Neural progenitor cell (in vitro differentiated cells): ENCODE measurements around the gene EPB41L4B. TPM values are rescaled to one million over a fixed set of nuclear protein-coding genes. Genes with fewer than 3 reads are reported as not detected.
A peak's percentile ranks its signal among the peaks of the same experiment; 100 is the strongest.

Source experiments
- DNase-seq: peaks from one replicate; pipeline ENCODE4 v3.0.0-alpha.2; 2016; ENCODE audit warnings: low spot score
- H2AFZ ChIP-seq: fragments of 200-600 bp; sonication (generic); replicated peaks from 2 replicates; pipeline ENCODE4 v1.6.1; 2016; ENCODE audit warnings: antibody characterized with exemption
- H3F3A ChIP-seq: fragments of 200-600 bp; sonication (generic); 2 replicates; pipeline ENCODE4 v1.6.1; 2016; ENCODE audit warnings: antibody characterized with exemption, low read depth
- H3K27ac ChIP-seq: fragments of 200-600 bp; sonication (generic); 2 replicates; pipeline ENCODE4 v1.5.1; 2016; ENCODE audit warnings: mild to moderate bottlenecking
- H3K27me3 ChIP-seq: fragments of 200-600 bp; sonication (generic); 2 replicates; pipeline ENCODE4 v1.6.1; 2016; ENCODE audit warnings: mild to moderate bottlenecking, moderate library complexity
- H3K36me3 ChIP-seq: fragments of 200-600 bp; sonication (generic); 2 replicates; pipeline ENCODE4 v1.5.1; 2016
- H3K4me1 ChIP-seq: fragments of 200-600 bp; sonication (generic); 2 replicates; pipeline ENCODE4 v1.6.1; 2016; ENCODE audit warnings: mixed run types
- H3K4me2 ChIP-seq: fragments of 200-600 bp; sonication (generic); 2 replicates; pipeline ENCODE4 v1.6.1; 2016
- H3K4me3 ChIP-seq: fragments of 200-600 bp; sonication (generic); 2 replicates; pipeline ENCODE4 v1.5.1; 2016
- H3K79me2 ChIP-seq: fragments of 200-600 bp; sonication (generic); 2 replicates; pipeline ENCODE4 v1.6.1; 2016; ENCODE audit warnings: low read depth
- H3K9ac ChIP-seq: fragments of 200-600 bp; sonication (generic); 2 replicates; pipeline ENCODE4 v1.6.1; 2016
- H3K9me3 ChIP-seq: fragments of 200-600 bp; sonication (generic); 2 replicates; pipeline ENCODE4 v1.5.1; 2016; ENCODE audit warnings: low read depth
- H4K20me1 ChIP-seq: fragments of 200-600 bp; sonication (generic); 2 replicates; pipeline ENCODE4 v1.6.1; 2016; ENCODE audit warnings: low read depth
- H3K27ac Mint-ChIP-seq: 3 replicates; pipeline ENCODE4 v1.8.0; 2021; ENCODE audit warnings: mixed read lengths
- H3K27me3 Mint-ChIP-seq: 2 replicates; pipeline ENCODE4 v1.8.0; 2022; ENCODE audit warnings: low read depth, mild to moderate bottlenecking, inconsistent platforms, moderate library complexity, mixed read lengths; ENCODE audit not compliant: insufficient read depth
- H3K36me3 Mint-ChIP-seq: 3 replicates; pipeline ENCODE4 v1.8.0; 2021; ENCODE audit warnings: mixed read lengths
- H3K4me1 Mint-ChIP-seq: 3 replicates; pipeline ENCODE4 v1.8.0; 2021; ENCODE audit warnings: mixed read lengths
- H3K4me3 Mint-ChIP-seq: 3 replicates; pipeline ENCODE4 v1.8.0; 2021; ENCODE audit warnings: mild to moderate bottlenecking, moderate library complexity, mixed read lengths
- H3K9me3 Mint-ChIP-seq: 3 replicates; pipeline ENCODE4 v1.8.0; 2020; ENCODE audit warnings: mixed read lengths
- CTCF ChIP-seq: fragments of 200-600 bp; sonication (generic); IDR thresholded peaks from 2 replicates; pipeline ENCODE4 v1.5.1; 2017; ENCODE audit warnings: antibody characterized with exemption, mild to moderate bottlenecking
- EZH2 ChIP-seq: fragments of 200-600 bp; sonication (generic); IDR thresholded peaks from 2 replicates; pipeline ENCODE4 v1.6.1; 2017; ENCODE audit warnings: antibody characterized with exemption, mild to moderate bottlenecking, moderate library complexity
- EZH2phosphoT487 ChIP-seq: fragments of 200-600 bp; sonication (generic); IDR thresholded peaks from 2 replicates; pipeline ENCODE4 v1.6.1; 2017; ENCODE audit warnings: antibody characterized with exemption
- total RNA-seq: library from RNA; depleted of rRNA; stranded (reverse); fragments of >200 nt; gene quantifications from 2 replicates; pipeline ENCODE4 v1.2.3, GENCODE V29; 2015; ENCODE audit warnings: low replicate concordance

The EPB41L4B gene
- total RNA-seq, 1 donor from 2014 or later, result 6.2 TPM

DNA sequence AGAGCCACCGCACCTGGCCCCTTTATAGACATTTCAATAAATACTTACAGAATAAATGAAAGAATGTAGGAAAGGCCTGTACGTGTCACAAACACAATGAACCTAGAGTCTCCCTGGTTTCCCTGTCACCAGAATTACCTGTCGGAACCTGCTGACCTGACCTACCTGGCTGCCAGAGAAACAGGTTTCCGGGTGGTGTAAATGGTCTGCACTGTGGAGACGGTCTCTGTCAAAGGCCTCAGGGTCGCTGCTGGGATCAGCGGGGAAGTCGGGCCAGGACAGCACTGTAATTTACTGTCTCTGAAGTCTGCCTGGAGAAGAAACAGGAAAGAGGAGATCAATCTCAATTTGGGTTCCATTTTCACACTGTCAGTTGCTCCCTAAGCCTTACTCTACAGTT is 144.5 kb downstream of the EPB41L4B start:
- H3K27ac ChIP-seq, result no peak overlapping the region
- Mint-ChIP-seq H3K27ac (no peak overlapping the region), H3K9me3 (no peaks in the 10 kb centered on the region), H3K36me3 (no peaks in the 10 kb centered on the region), H3K4me3 (no peak overlapping the region), H3K4me1 (peaks cover 3% of the 10 kb centered on the region), H3K27me3 (peaks cover 16% of the 10 kb centered on the region)
- no peak overlapping the region for H3K9ac ChIP-seq
- no peaks in the 10 kb centered on the region for H3K79me2 ChIP-seq
- no peak overlapping the region for H2AFZ ChIP-seq
- peaks cover 6% of the 10 kb centered on the region for H3K27me3 ChIP-seq
- TF ChIP-seq EZH2, result no peak
- no peak for TF ChIP-seq CTCF
- TF ChIP-seq EZH2phosphoT487, result no peak
- H3K4me1 ChIP-seq, result no peaks in the 10 kb centered on the region
- H4K20me1 ChIP-seq, result no peaks in the 10 kb centered on the region
- no peaks in the 10 kb centered on the region for H3K9me3 ChIP-seq
- H3K36me3 ChIP-seq, result no peaks in the 10 kb centered on the region
- H3K4me3 ChIP-seq, result no peak overlapping the region
- H3F3A ChIP-seq, result no peaks in the 10 kb centered on the region
- H3K4me2 ChIP-seq, result no peak overlapping the region
- DNase-seq, result no peak

DNA sequence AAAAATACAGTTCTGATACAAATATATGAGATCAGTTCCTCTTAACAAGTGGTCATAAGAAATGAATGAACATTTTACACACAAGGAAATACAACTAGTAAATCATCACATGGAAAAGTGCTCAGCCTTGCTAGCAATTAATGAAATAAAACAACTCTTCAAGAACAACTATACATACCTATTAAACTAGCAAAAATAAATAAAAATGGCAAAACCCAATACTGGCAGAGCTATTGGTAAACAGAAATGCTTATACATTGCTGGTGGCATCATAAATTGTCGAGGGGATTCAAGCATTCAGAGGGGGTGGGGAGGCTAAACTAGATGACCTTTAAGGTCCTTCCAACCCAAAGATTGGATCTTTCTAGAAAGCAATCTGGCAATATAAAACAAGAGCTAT is 147.9 kb downstream of the EPB41L4B start:
- Histone ChIP-seq H3K79me2 (no peaks in the 10 kb centered on the region), H3K4me1 (no peaks in the 10 kb centered on the region), H2AFZ (no peak overlapping the region), H3F3A (peaks cover 1% of the 10 kb centered on the region), H3K27me3 (peaks cover 29% of the 10 kb centered on the region), H3K27ac (no peak overlapping the region), H3K9me3 (no peaks in the 10 kb centered on the region), H3K9ac (no peak overlapping the region), H4K20me1 (no peaks in the 10 kb centered on the region), H3K4me3 (no peak overlapping the region), H3K4me2 (no peak overlapping the region), H3K36me3 (no peaks in the 10 kb centered on the region)
- Mint-ChIP-seq H3K27me3 (peaks cover 20% of the 10 kb centered on the region), H3K4me1 (no peaks in the 10 kb centered on the region), H3K9me3 (peaks cover 5% of the 10 kb centered on the region), H3K36me3 (no peaks in the 10 kb centered on the region), H3K27ac (no peak overlapping the region), H3K4me3 (no peak overlapping the region)
- no peak for TF ChIP-seq CTCF
- no peak for TF ChIP-seq EZH2
- TF ChIP-seq EZH2phosphoT487, result no peak
- DNase-seq, result no peak

- no peaks in the 10 kb centered on the region for H3K79me2 ChIP-seq
- peaks cover 39% of the 10 kb centered on the region for H3K27me3 ChIP-seq
- Mint-ChIP-seq H3K9me3 (peaks cover 5% of the 10 kb centered on the region), H3K27me3 (peaks cover 22% of the 10 kb centered on the region), H3K36me3 (no peaks in the 10 kb centered on the region), H3K4me1 (peaks cover 2% of the 10 kb centered on the region), H3K27ac (no peak overlapping the region), H3K4me3 (no peak overlapping the region)
- H2AFZ ChIP-seq, result no peak overlapping the region
- H3K4me2 ChIP-seq, result no peak overlapping the region
- TF ChIP-seq EZH2, result no peak
- TF ChIP-seq EZH2phosphoT487, result no peak
- no peak for TF ChIP-seq CTCF
- H3F3A ChIP-seq, result peaks cover 10% of the 10 kb centered on the region
- no peak overlapping the region for H3K4me3 ChIP-seq
- no peaks in the 10 kb centered on the region for H4K20me1 ChIP-seq
- H3K9ac ChIP-seq, result no peak overlapping the region
- H3K36me3 ChIP-seq, result no peaks in the 10 kb centered on the region
- H3K27ac ChIP-seq, result no peak overlapping the region
- DNase-seq, result no peak
- H3K4me1 ChIP-seq, result no peaks in the 10 kb centered on the region
- H3K9me3 ChIP-seq, result no peaks in the 10 kb centered on the region
Measured at GRCh38 chr9:109171926-109172325, 148.9 kb downstream of the EPB41L4B start.

DNA sequence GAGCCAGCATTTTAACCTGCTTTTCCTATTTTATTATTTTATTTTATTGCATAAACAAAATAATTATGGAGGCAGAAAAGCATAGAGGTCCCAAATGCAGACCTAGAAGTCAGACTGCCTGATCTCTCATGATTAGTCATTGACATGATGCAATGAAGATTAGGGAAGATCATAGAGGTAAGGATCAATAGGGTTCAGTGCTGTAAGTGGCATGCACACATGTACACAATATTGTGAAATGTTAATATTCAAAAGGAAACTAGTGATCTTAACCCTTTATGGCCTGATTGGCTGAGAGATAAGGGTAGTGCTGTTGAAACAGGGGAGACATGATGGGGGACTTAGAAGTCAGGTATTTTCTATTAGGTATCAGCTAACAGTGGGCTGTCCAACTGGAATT is 152.7 kb downstream of the EPB41L4B start:
- no peak overlapping the region for H2AFZ ChIP-seq
- H3K4me1 ChIP-seq, result peaks cover 9% of the 10 kb centered on the region
- H3K4me3 ChIP-seq, result no peak overlapping the region
- H3K36me3 Mint-ChIP-seq, result peaks cover 7% of the 10 kb centered on the region
- H3K27ac ChIP-seq, result no peak overlapping the region
- no peak overlapping the region for H3K27ac Mint-ChIP-seq
- DNase-seq, result no peak
- H3K9me3 ChIP-seq, result peaks cover 6% of the 10 kb centered on the region
- TF ChIP-seq CTCF, result no peak
- TF ChIP-seq EZH2phosphoT487, result peak; percentile 8
- no peak overlapping the region for H3K4me3 Mint-ChIP-seq
- H3K36me3 ChIP-seq, result no peaks in the 10 kb centered on the region
- no peak overlapping the region for H3K4me2 ChIP-seq
- peaks cover 10% of the 10 kb centered on the region for H4K20me1 ChIP-seq
- H3K4me1 Mint-ChIP-seq, result peaks cover 17% of the 10 kb centered on the region
- H3F3A ChIP-seq, result peaks cover 31% of the 10 kb centered on the region
- no peaks in the 10 kb centered on the region for H3K79me2 ChIP-seq
- peaks cover 73% of the 10 kb centered on the region for H3K27me3 ChIP-seq
- peaks cover 31% of the 10 kb centered on the region for H3K27me3 Mint-ChIP-seq
- H3K9ac ChIP-seq, result no peak overlapping the region
- peaks cover 18% of the 10 kb centered on the region for H3K9me3 Mint-ChIP-seq
